UCSD-AML1 (cell line): ENCODE measurements around the gene RTN4R.
"Not testable (repeated sequence)": the region's sequence is repeated elsewhere in the genome, so short reads cannot be mapped to it uniquely, and the experiment has no call there.

Experiments used
- DNase-seq: peaks from one replicate; lab custom pipeline; 2025; ENCODE audit not compliant: unreplicated experiment; lab: John Stamatoyannopoulos, UW

Gene RTN4R

DNA sequence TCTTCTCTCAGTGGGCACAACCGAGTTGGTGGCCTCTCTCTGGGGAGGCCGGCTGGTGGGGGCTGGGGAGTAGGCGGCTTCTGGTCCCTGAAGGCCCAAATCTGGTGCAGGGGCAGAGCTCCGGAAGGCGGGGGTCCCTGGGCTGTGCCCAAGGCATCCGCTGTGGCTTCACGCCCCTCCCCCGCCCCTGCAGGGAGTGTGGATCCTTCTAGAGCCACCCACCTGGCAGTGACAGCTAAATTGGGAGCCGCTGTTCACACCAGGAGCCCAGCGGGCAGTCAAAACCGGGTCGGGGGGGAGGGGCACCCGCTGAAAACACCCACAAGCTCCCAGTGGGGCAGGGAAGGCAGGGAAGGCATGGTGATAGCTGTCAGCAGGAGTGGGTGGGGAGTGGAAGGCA lies 4.6 kb upstream of the RTN4R start:
- DNase-seq = no peak

DNA sequence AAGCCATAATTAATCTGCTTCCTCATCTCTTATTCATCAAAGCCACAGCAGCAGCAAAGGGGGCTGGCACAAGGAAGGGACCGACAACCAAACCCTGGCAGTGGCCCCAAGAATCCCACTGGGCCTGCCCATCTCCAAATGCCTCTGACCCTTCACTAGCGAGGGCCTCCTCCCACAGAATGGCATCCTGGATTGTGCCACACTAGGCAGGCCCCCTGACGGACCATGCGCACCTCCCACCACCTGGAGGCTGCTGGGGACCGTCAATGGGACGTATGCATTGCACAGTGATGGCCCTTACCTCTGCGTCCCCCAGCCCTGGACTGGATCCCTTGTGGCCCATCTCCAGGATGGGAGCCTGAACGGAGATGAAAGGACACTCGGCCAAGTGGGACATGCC lies 4.1 kb upstream of the RTN4R start:
- no peak for DNase-seq

GRCh38 chr22:20271114-20271994 lies 3.2 kb upstream of the RTN4R start:
- no peak for DNase-seq

- DNase-seq = not testable (repeated sequence)
Observed at GRCh38 chr22:20270190-20271113, 2.3 kb upstream of the RTN4R start.

GRCh38 chr22:20269673-20270072 lies 1.6 kb upstream of the RTN4R start:
- DNase-seq = not testable (repeated sequence)

DNA sequence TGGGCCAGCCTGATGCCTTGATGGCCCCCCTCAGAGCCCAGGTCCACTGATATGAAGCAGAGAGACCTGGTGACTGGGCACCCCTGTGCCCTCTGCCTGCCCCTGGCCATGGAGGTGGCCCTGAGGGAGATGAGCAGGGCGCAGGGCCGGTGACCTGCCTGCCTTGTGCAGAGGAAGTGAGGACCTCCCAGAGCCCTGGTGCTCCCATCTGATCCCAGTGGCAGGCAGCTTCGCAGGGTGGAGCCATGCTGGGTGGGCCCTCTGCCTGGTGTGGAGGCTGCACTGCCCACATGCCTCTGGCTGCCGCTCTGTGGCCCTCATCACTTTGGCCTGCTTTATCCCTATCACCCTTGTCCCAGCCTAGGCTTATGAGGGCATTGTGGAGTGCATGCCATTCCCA lies 1.1 kb upstream of the RTN4R start:
- not testable (repeated sequence) for DNase-seq

GRCh38 chr22:20267441-20268278 lies 458 bp downstream of the RTN4R start:
- no peak for DNase-seq

GRCh38 chr22:20266667-20267440 lies 1.3 kb downstream of the RTN4R start:
- not testable (repeated sequence) for DNase-seq

GRCh38 chr22:20265772-20266666 lies 2.1 kb downstream of the RTN4R start:
- not testable (repeated sequence) for DNase-seq

- DNase-seq = no peak
Observed at GRCh38 chr22:20264614-20265452, 3.3 kb downstream of the RTN4R start.

GRCh38 chr22:20263404-20264281 lies 4.5 kb downstream of the RTN4R start:
- DNase-seq = not testable (repeated sequence)

DNA sequence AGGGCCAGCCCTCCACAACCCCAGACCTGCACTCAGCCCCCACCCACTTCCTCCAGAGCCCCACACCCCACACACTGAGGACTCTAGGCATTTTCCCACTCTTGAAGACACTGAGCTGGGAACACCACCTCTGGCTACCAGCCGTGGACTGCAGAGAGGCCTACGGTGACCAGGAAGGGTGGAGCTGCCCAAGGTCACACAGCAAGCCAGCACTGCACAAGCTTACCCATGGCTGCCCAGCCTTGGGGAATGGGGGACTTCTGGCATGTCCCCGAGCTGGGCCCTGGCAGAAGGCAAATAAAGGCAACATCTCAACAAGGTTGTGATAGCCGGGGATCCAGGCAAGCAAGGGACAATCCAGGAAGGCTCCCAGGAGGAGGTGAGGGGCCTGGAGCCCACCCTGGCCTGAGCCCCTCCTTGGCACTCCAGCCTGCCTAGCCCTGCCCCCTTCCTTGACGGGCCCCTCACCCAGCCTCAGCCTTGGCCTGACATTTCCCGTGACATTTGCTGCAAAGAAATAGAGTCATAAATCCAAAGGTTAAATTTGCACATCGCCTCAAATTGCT lies 5.5 kb downstream of the RTN4R start:
- DNase-seq = no peak

- DNase-seq = no peak
Observed at GRCh38 chr22:20261848-20262581, 6.1 kb downstream of the RTN4R start.

DNA sequence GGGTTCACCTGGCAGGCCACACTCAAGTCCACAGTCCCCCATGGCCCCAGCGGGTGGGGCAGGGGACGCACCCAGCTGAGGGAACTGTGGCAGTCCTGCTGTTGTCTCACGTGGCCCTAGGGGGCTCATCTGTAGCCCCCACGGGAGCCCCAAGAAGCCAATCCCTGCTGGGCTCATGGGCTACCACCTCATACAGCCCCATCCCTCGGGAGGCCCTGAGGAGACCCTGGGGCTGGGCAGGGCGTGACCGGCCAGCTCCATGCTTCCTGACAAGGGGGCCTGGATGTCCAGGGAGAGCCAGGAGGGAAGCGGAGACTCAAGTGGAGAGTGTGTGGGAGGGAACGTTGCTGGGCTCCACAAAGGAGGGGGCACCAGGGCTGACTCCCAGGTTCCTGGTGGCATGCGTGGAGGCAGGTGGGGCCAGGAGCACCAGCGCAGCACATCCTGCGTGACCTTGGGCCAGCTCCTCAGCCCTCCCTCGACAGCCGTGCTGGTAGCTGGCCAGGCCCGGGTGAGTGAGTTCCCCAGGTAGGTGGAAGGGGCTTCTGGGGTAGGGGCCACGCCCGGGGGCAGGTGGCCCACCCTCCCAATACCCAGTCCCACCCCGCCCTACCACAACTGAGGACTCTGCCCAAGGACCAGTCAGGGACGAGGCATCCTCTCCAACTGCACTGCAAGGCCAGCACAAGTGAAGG lies 7.9 kb downstream of the RTN4R start:
- DNase-seq = no peak

DNA sequence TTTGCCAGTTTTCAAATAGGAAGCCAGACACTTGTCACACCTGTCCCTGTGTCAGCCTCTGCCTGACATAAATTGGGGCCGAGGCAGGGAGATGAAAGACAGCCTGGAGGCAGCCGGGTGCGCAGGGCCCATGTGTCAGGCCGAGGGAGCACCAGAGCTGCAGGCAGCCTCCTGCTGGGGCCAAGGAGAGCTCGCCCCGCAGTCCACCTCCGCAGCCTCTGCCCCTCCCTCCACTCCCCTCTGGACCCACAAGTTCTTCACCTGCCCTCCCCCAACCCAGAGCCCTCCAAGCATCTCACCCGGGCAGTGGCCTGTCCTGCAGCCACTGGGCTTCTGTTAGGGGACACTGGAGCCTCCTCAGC lies 8.8 kb downstream of the RTN4R start:
- DNase-seq = no peak
